ENCODE measurements around the gene CIAO2A.

Gene CIAO2A

DNA sequence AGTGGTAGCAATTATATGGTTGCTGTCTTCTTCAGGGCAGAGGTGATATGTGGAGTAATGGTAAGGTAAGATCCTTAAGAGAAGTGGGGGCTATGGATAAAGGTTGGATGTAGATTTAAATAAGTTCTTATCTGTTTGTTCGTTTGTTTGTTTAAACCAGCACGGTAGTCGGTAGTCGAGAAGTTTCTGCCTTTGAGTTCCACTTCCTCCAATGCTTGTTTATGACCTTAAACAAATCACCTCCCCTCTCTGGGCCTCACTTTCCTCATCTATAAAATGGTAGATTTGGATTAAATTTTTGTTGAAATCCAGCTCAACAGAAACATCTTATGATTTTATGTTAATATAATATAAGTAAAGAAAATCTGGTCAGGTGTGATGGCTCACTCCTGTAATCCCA, 59.1 kb downstream of the CIAO2A start:
- TF ChIP-seq CTCF (IDR thresholded peaks at IDR 0.05) (no peak), ZFX (IDR thresholded peaks at IDR 0.05; ENCODE audit: borderline replicate concordance) (no peak)
- no peak overlapping the region for H3K27ac ChIP-seq

- TF ChIP-seq CTCF (IDR thresholded peaks at IDR 0.05) = no peak
- TF ChIP-seq ZFX (IDR thresholded peaks at IDR 0.05; ENCODE audit: borderline replicate concordance) = no peak
- no peak overlapping the region for H3K27ac ChIP-seq
These were observed 61.3 kb downstream of the CIAO2A start for GRCh38 chr15:64032329-64032728.

DNA sequence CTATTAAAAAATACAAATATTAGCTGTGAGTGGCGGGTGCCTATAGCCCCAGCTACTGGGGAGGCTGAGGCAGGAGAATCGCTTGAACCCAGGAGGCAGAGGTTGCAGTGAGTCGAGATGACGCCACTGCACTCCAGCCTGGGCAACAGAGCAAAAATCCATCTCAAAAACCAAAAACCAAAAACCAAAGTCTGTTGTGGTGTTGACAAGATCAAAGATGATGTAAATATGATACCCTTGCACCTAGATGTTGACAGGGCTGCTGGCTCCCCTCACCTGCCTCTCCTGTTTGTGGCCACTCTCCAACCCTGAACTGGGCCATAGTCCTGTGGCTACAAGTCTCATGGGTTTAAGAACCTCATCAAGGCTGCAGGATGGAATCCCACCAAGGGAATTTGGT, 63.5 kb downstream of the CIAO2A start:
- no peak overlapping the region for H3K27ac ChIP-seq
- TF ChIP-seq ZFX (IDR thresholded peaks at IDR 0.05; ENCODE audit: borderline replicate concordance) = no peak
- TF ChIP-seq CTCF (IDR thresholded peaks at IDR 0.05) = no peak

GRCh38 chr15:64029633-64030032, 64.0 kb downstream of the CIAO2A start:
- TF ChIP-seq CTCF (IDR thresholded peaks at IDR 0.05) (no peak), ZFX (IDR thresholded peaks at IDR 0.05; ENCODE audit: borderline replicate concordance) (no peak)
- no peak overlapping the region for H3K27ac ChIP-seq

- no peak for TF ChIP-seq CTCF (IDR thresholded peaks at IDR 0.05)
- no peak for TF ChIP-seq ZFX (IDR thresholded peaks at IDR 0.05; ENCODE audit: borderline replicate concordance)
These were observed 64.5 kb downstream of the CIAO2A start for GRCh38 chr15:64029110-64029509.

DNA sequence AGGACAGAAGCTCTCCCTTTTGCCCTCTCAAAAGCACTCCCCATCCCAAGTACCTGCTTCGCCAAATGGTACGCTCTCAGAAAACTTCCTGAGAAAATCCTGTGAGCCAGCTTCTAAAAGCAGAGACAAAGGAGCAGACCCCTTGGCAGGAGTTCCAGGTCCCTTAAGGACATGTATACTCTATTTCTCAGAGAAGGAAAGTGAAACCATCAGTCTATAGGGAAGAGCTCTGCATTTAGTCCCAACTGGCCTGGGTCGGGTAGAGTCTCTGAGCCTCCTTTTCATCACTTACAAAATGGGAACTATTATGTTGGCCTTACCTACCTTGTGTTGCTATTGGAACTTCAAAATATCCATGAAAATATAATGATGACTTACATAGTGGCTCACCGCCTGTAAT, 67.0 kb downstream of the CIAO2A start:
- H3K27ac ChIP-seq = no peak overlapping the region
- TF ChIP-seq CTCF (IDR thresholded peaks at IDR 0.05) (no peak), ZFX (IDR thresholded peaks at IDR 0.05; ENCODE audit: borderline replicate concordance) (no peak)

More at GRCh38 chr15:64029110-64029509, 64.5 kb downstream of the CIAO2A start:
- H3K27ac ChIP-seq = no peak overlapping the region

DNA sequence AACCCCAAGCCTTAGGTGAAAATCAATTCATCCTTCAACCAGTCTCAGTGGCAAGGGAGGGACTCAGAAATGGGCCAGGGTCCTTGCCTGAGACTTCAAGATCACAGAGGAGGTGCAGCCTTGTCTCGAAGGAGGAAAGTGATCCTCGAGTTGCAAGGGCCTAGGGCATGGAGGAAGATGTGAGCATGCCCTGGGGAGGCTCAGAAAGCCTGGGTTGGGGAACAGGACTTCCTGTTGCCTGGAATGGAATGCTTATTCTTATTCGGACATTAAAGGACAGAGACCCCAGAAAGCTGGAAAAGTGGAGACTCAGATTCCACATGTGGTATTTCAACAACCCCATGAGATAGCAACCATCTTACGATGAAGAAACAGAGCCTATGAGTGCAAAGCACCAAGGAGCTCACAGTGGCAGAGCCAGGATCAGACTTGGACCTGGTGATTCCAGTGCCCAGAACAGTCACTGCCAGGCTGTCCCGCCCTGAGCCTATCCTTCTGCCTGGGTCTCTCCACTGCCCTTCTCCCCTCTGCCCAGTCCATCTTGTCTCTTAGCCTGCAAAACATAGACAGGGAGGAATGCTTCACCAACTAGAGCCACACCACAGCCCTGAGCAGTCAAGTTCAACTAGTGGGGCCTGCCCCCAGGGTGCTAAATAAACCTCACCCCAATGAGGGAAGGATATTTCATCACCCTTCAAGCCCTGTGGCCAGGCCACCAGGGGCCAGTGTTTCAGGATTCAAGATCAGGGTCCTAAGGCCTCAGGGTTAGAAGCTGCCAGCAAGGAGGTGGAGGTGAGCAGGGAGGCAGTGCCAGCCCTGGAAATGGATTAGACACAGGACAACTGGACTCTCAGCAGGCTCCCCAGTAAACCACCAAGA, 69.2 kb downstream of the CIAO2A start:
- H3K27ac ChIP-seq = no peak overlapping the region
- TF ChIP-seq CTCF (IDR thresholded peaks at IDR 0.05) (no peak), ZFX (IDR thresholded peaks at IDR 0.05; ENCODE audit: borderline replicate concordance) (no peak)
